GM10248 (cell line): ENCODE results near the gene ATP5F1E.
"Not testable (repeated sequence)": the region's sequence is repeated elsewhere in the genome, so short reads cannot be mapped to it uniquely, and the experiment has no call there.

Source experiments
- CTCF ChIA-PET: fragments of 300-600 bp; sonication (Branson Sonifier 250); formaldehyde crosslinking; extraction: SDS; loops from one replicate; lab custom pipeline; 2021; ENCODE audit warnings: antibody characterized with exemption; lab: Yijun Ruan, JAX
- POLR2A ChIA-PET: fragments of 350-650 bp; sonication (Branson Sonifier 250); formaldehyde crosslinking; extraction: SDS; loops from one replicate; lab custom pipeline; 2020; ENCODE audit warnings: antibody characterized with exemption; lab: Yijun Ruan, JAX
- DNase-seq: peaks from one replicate; pipeline ENCODE4 v3.0.0; 2012; ENCODE audit errors: extremely low spot score
- TF ChIP-seq, protein P1 (sequence below): IDR thresholded peaks from 2 replicates; pipeline ENCODE4 v1.5.1; 2012; ENCODE audit warnings: mild to moderate bottlenecking, low read depth; ENCODE audit errors: extremely low read depth, missing control alignments, control extremely low read depth

The ATP5F1E gene

DNA sequence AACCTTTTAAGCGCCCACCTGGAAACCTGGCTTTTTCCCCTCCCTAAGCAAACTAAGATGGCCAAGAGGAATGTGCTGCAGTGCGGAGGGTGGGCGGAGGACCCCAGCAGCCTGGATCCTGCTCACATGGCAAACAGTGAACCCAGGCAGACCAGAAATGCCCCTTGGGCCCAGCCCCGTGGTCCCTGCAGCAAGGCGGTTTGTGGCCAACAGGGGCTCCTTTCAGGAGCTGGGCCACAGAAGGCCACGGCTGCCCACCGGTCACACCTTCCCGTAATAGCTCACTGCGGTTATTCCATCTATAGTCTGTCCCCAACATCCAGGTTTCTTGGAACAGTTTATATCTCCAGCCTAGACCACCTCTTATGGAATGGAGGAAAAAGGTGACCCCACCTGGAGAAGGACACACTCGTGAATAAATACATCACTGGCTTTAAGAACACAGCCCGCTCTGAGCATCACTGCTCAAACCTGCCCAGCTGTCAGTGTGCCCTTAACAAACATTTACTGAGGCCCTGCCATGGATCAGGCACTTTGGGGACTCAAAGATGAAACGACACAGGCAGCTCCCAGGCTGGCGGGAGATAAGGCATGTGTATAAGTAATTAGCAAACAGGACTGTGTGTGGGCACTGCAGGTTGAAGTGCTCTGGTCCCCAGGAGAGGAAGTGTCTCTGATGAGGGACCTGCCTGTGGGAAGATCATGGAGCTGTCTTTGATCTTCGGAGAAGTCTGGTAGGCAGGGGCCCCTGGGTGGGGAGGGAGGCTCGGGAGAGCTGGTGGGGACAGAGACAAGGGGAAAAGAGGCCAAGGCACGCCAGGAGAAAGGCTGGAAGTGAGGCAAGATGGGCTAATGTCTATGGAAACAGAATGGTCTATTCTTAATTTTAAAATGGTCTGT lies 16.1 kb downstream of the ATP5F1E start:
- ChIA-PET POLR2A (interaction anchor here (1.9 kb wide), 1 partner anchor 127 kb away, joined by 8 read pairs; no protein-coding TSS in a partner anchor), CTCF (interaction anchor here (1.5 to 3.5 kb wide), 2 partner anchors 9 to 16 kb away, joined by 5 to 10 read pairs; partner anchors contain the start of gene ATP5F1E)
- DNase-seq = no peak
- TF ChIP-seq, protein P1, sequence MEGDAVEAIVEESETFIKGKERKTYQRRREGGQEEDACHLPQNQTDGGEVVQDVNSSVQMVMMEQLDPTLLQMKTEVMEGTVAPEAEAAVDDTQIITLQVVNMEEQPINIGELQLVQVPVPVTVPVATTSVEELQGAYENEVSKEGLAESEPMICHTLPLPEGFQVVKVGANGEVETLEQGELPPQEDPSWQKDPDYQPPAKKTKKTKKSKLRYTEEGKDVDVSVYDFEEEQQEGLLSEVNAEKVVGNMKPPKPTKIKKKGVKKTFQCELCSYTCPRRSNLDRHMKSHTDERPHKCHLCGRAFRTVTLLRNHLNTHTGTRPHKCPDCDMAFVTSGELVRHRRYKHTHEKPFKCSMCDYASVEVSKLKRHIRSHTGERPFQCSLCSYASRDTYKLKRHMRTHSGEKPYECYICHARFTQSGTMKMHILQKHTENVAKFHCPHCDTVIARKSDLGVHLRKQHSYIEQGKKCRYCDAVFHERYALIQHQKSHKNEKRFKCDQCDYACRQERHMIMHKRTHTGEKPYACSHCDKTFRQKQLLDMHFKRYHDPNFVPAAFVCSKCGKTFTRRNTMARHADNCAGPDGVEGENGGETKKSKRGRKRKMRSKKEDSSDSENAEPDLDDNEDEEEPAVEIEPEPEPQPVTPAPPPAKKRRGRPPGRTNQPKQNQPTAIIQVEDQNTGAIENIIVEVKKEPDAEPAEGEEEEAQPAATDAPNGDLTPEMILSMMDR = no peak

DNA sequence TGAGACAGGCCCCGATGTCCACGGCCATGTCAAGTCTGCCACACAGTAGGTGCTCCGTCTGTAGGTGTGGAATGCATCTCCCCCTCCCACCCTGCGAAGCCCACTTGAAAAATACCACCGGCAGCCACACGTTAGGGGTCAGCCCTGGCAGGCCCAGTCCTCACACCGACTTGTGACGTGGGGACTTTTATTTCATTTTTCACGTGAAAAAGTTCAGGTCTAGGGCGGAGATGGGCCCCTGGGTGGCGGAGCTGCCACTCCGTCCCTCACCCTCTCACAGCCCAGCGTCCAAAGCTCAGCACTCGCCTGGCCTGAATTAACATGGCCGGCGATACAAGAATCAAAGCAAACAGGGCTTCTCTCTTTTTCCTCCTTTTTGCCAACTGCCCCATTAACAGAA lies 16.7 kb downstream of the ATP5F1E start:
- DNase-seq = no peak
- ChIA-PET POLR2A (no interaction called here), CTCF (interaction anchor here (1.2 to 1.5 kb wide), 2 partner anchors 10 kb away, joined by 3 to 5 read pairs; no protein-coding TSS in a partner anchor)
- TF ChIP-seq, protein P1 = no peak

DNA sequence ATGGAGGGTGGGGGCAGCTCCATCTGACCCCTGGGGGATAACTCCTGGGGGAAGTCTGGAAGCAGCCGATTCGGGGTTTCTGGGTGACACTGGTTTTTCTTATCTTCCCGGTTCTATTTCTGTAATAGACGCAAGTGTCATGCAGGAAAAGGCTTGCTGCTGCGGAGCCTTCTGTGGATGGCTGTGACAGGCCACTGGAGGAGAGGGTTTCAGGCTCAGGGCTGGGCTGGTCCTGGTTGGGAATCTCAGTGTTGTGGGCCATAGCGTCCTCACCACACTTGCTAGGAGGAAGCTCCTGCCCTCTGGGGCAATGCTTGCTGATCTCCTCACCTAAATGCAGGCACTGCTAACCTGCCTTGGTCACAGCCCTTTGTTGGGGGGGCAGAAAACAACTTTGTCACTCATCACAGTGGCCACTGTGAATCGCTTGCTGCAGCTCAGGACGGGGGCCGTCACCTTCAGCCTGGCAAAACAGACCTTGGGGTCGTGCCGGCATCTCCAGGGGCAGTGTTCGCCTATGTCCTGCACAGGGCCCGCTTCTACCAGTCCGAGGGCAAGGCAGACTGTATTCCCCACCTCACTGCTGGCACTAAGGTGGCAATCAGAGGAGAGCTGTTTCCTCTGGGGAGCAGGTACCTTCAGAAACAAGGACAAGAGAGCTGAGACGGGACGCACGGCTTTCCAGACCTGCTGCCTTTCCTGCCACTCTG lies 17.3 kb downstream of the ATP5F1E start:
- ChIA-PET CTCF (interaction anchor here (1.0 to 1.2 kb wide), 2 partner anchors 9 to 11 kb away, joined by 3 read pairs; no protein-coding TSS in a partner anchor), POLR2A (no interaction called here)
- DNase-seq = no peak
- TF ChIP-seq, protein P1 = no peak

DNA sequence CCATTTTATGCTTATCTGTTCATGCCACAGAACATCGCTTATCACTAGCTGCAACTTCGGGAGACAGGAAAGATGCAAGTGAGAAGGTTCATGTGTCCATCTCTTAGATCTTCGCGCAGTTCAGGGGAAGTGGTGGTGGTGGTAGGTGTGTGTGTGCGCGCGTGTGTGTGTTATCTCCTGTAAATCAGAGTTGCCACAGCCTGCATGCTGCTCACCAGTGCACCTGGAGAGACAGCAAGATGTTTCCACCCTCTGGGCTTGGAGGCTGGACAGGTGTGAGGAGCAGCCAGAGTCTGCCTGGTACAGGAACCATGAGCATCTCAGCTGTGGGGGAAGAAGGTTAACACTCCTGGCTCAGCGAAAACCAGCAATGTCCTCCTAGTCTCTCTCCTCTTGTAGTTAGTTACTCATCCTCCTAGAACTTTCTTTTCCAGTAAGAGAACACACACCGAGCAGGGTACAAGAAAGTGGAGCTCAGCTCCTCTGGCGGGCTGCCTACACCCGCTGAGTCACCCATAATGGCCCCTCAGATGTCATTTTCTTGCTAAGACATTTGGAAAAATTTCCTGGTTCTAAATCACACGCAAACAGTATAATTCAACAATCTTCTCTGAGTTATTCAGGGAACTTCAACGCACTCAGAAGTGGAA lies 18.1 kb downstream of the ATP5F1E start:
- DNase-seq = no peak
- POLR2A ChIA-PET = no interaction called here
- CTCF ChIA-PET = interaction anchor here (1.0 to 1.2 kb wide), 2 partner anchors 10 to 11 kb away, joined by 3 read pairs; no protein-coding TSS in a partner anchor
- TF ChIP-seq, protein P1 = no peak

DNA sequence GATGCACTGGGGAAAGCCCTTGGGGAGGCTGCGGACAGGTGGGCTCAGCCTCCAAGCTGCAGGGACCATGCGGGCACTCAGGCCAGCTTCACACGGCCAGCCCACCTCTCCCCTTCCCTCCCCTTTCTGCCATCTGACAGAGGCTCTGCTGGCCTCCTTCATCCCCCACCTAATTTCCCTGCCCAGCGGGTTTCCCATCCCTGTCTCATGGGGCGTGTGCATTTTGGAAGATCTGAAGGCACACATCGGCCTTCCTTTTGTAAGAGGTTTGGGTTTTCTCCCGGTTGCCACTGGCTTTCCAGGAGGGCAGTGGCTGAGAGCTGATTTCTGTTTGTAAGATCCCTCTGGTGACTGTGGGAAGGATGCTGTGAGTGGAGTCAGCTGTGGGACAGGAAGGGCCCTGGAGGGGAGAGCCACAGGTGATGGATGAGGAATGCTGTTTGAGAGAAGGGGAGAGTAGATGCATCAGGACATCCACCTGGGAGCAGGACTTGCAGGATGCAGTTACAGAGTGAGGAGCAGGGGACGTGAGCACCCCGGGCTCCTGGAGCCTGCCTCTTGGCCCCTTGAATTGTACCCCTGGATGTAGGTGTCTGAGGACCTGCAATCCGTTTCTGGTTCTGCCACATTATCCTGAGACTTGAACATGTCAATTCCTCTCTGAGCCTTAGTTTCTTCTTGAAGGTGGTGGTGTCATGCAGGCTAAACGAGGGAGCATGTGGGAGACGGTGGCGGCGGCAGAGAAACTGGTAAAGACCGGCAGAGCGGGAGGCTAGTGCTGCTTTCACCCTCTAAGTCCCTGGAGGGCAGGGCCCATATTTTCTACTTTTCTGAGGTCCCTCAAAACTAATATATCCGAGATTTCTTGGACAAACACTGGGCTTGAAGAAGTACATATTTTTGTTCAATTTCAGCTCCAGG lies 18.8 kb downstream of the ATP5F1E start:
- ChIA-PET POLR2A (no interaction called here), CTCF (interaction anchor here (1.0 kb wide), 1 partner anchor 11 kb away, joined by 3 read pairs; no protein-coding TSS in a partner anchor)
- no peak for DNase-seq
- TF ChIP-seq, protein P1 = no peak

DNA sequence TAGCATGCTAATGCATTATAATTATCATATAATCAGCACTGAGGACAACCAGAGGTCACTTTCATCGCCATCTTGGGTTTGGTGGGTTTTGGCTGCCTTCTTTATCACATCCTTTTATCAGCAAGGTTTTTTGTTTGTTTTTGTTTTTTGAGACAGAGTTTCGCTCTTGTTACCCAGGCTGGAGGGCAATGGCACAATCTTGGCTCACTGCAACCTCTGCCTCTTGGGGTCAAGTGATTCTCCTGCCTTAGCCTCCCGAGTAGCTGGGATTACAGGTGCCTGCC lies 20.3 kb downstream of the ATP5F1E start:
- POLR2A ChIA-PET, DNase-seq: not testable (repeated sequence)
- CTCF ChIA-PET = interaction anchor here (1.1 kb wide), 1 partner anchor 19 kb away, joined by 3 read pairs; no protein-coding TSS in a partner anchor
